ENCODE results near the gene NPR1. TPM values are rescaled to one million over a fixed set of nuclear protein-coding genes. Genes with fewer than 3 reads are reported as not detected.

NPR1 gene
- 0.48 TPM in 1 of 2 replicates, not detected in the other for total RNA-seq

DNA sequence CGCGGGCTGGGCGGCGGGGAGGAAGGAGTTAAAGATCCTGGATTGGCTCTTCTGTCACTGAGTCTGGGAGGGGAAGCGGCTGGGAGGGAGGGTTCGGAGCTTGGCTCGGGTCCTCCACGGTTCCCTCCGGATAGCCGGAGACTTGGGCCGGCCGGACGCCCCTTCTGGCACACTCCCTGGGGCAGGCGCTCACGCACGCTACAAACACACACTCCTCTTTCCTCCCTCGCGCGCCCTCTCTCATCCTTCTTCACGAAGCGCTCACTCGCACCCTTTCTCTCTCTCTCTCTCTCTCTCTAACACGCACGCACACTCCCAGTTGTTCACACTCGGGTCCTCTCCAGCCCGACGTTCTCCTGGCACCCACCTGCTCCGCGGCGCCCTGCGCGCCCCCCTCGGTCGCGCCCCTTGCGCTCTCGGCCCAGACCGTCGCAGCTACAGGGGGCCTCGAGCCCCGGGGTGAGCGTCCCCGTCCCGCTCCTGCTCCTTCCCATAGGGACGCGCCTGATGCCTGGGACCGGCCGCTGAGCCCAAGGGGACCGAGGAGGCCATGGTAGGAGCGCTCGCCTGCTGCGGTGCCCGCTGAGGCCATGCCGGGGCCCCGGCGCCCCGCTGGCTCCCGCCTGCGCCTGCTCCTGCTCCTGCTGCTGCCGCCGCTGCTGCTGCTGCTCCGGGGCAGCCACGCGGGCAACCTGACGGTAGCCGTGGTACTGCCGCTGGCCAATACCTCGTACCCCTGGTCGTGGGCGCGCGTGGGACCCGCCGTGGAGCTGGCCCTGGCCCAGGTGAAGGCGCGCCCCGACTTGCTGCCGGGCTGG, at the start of gene NPR1:
TSS of gene NPR1 (plus strand) at position 170 of the 818 bp plus-strand sequence. CDS start at position 591, 421 bp downstream.

DNA sequence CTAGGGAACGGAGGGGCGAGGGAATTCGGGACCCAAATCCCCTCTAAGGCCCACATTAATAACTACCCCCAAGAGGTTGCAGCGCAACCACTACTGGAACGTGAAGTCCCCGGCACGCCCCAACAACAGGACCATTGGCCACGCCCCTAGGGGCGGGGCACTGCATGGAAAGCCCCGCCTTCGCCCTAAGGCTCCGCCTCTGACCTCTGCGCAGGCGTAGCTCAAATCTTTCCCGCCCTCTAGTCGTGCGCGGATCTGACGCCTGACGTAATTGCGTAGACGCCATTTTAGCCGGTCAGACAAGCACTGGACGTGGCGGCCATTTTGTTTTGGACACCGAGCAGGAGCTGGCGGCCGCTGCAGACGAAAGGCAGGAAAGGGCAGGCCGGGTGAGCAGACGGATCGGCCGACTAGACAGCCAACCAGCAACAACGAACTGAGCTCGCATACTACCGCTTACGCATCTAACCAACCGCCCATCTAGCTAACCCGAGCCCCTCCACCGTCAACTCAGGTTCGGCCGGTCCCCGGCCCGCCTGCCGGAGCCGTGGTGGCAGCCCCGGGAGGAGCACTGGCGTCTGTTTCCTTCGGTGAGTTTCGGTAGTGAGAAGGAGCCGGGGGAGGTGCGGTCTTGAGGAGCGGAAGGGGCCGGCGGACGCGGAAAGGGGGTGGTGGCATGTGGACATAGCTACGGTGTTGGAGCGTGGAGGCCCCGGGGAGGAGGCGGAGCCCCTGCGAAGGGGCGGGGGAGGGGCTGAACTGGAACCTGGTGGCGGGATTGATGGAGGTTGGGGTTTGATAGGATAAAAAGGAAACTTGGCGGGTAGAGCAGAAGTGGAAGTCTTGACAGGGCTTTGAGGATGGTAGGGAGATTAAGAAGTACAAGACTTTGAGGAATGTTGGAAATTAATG, 44.5 kb upstream of the NPR1 start, which contains the start of gene CHTOP:
TSS of gene CHTOP (plus strand) at position 313 of the 912 bp plus-strand sequence. CDS start 2,523 bp downstream, outside the sequence.

DNA sequence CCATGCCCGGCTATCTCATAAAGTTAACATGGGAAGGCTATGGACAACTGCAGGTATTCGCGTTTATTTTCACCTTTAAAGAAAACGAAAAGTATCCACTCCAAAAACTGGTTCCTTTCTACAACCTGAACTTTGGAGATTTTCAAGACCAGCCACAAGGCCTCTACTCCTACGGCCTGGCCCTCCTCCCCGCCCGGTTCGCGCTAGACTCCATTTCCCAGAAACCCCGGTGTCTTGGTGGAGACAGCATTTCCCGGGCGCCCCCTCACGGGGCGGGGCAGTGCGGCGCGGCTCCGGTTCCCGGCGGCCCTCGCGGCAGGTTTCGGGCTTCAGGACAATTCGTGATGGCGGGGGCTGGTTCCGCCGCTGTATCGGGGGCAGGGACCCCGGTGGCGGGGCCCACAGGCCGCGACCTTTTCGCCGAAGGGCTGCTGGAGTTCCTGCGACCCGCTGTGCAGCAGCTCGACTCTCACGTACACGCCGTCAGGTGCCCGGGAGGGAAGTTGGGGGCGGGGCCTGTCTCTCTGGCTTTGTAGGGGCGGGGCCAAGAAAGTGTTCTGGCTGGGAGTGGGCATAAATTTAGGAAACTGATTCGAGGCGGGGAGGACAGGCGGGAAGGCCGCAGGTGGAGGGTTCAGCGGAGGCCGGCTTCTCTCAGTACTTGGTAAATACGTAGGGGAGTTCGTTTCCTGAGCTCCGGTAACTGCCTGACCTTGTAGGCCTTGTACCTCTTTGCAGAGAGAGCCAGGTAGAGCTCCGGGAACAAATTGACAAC, 19.9 kb upstream of the NPR1 start, which contains the start of gene SNAPIN:
TSS of gene SNAPIN (plus strand) at position 304 of the 775 bp plus-strand sequence. CDS start at position 345, 41 bp downstream.

DNA sequence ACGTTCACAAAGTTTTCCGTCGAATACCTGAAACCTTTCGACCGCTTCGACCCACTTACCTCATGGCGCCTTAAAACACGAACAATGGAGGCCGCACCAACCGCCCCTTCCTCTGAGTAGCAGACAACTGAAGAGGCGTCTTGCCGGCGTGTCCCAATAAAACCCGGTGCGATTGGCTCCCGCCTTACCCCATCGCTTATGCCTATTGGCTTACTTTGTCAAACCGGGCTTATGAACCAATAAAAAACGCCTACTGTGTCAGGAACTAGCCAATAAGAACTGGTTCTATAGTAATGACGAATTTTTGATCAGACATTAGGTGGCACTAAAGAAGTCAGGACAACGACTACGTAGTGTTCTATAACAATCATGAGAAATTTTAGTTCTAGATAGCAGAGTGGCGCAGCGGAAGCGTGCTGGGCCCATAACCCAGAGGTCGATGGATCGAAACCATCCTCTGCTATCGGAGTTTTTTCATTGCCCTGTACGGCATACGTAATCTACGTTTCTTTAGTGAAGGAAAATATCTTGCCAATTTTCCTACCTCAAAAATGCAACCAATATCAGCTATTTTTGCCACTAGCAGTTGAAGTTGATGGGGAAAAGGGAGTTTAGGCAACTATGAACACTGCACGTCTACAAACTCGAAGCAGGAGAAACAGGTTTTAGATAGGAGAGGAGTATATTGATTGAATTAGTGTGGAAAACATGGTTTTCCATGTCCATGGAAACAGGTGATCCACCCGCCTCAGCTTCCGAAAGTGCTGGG, 7.4 kb upstream of the NPR1 start, which contains the start of gene ILF2:
TSS of gene ILF2 (minus strand) at position 135 of the 769 bp plus-strand sequence. CDS start at position 64, 71 bp downstream.

DNA sequence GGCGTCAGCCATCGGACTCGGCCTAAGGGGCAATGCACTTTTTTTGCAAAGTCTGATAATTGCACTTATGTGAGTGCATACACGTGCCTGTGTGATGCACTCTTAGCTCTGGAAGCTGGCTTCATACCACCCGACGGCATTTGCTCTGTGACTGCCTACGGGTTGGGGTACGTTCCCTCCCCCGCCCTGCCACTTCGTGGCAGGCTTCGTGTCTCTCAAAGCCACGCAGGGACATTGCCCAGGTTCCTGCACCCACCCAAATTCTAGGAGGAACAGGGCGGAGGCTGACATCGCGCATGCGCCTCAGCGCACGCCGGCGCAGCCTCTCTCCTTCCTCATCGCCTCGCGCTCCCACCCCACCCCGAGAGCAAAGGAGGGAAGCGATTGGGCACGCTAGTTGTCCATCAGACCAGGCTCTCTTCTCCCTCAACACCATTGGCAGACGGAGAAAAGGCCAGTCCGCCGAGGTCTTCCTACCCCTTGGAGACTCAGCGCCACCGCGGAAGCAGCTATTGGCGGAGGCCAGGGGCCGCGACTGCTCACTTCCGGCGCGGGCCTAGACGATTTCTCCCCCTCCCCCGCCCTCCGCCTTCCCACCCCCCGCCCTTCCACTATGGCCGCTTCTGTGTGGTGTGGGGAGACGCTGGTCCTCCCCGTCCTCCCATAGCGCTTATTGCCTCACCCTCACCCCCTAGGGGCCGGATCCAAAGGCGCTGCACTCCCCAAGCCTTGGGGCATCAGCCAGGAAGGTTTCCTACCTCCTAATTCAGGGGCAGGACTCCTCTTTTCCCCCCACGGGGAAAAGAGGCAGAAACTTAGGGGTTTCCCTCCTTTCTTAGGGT, 49.2 kb downstream of the NPR1 start, which contains the start of gene INTS3:
TSS of gene INTS3 (plus strand) at position 588 of the 842 bp plus-strand sequence. CDS start 585 bp downstream, outside the sequence.

Other genes starting within 250 kb of the NPR1 start
- gene S100A7, start 218.0 kb upstream of the NPR1 start, total RNA-seq: 1.4 TPM in 1 of 2 replicates, not detected in the other
- gene S100A6, start 142.7 kb upstream of the NPR1 start, total RNA-seq: 1,352 and 3,810 TPM in 2 replicates
- gene S100A5, start 137.8 kb upstream of the NPR1 start, total RNA-seq: 0.48 TPM in 1 of 2 replicates, not detected in the other
- gene S100A4, start 132.9 kb upstream of the NPR1 start, total RNA-seq: 44.8 and 55.4 TPM in 2 replicates
- gene S100A3, start 129.4 kb upstream of the NPR1 start, total RNA-seq: 7.0 and 11.7 TPM in 2 replicates
- gene S100A2, start 112.8 kb upstream of the NPR1 start, total RNA-seq: 975 and 1,509 TPM in 2 replicates
- gene S100A16, start 65.6 kb upstream of the NPR1 start, total RNA-seq: 969 and 1,207 TPM in 2 replicates
- gene S100A14, start 62.4 kb upstream of the NPR1 start, total RNA-seq: 685 and 1,926 TPM in 2 replicates
- gene S100A13, start 51.2 kb upstream of the NPR1 start, total RNA-seq: 58.4 and 79.0 TPM in 2 replicates
- not detected in 2 replicates for gene S100A1, start 50.3 kb upstream of the NPR1 start, total RNA-seq
- 20.5 and 30.1 TPM in 2 replicates for gene CHTOP, start 44.6 kb upstream of the NPR1 start, total RNA-seq
- 53.5 and 60.7 TPM in 2 replicates for gene SNAPIN, start 20.0 kb upstream of the NPR1 start, total RNA-seq
- gene ILF2, start 7.7 kb upstream of the NPR1 start, total RNA-seq: 103 and 208 TPM in 2 replicates
- gene INTS3, start 49.4 kb downstream of the NPR1 start, total RNA-seq: 12.5 and 14.5 TPM in 2 replicates
- gene SLC27A3, start 96.7 kb downstream of the NPR1 start, total RNA-seq: 5.1 and 17.9 TPM in 2 replicates
- 3.6 and 4.0 TPM in 2 replicates for gene GATAD2B, start 244.3 kb downstream of the NPR1 start, total RNA-seq